Hippocampal formation (tissue), 2 donors: Measurements from ENCODE around the gene OR2AK2.
A peak's percentile ranks its signal among the peaks of the same experiment; 100 is the strongest.

ENCODE experiments used
- DNase-seq, 2 donors: peaks; one replicate each; lab custom pipeline; 2025; lab: John Stamatoyannopoulos, UW

Gene OR2AK2, protein sequence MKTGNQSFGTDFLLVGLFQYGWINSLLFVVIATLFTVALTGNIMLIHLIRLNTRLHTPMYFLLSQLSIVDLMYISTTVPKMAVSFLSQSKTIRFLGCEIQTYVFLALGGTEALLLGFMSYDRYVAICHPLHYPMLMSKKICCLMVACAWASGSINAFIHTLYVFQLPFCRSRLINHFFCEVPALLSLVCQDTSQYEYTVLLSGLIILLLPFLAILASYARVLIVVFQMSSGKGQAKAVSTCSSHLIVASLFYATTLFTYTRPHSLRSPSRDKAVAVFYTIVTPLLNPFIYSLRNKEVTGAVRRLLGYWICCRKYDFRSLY

DNA sequence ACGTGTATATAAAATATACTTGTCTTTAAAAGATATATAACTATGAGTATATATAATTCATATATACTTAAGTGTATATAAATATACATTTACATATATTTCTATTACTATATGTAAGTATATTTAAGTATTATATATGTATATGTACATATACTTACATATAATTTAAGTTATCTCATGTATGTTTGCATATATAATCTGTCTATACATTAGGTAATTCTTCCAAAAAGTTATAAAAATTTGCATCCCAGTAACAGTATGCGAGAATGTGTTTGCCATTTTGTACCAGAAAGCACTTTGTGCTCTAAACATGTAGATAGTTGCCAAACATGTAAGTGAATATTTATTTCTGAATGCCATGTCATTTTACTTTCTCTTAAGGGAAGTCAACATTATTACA, at the start of gene OR2AK2:
TSS of gene OR2AK2 (plus strand) at position 301 of the 400 bp plus-strand sequence. CDS start 144 bp downstream, outside the sequence.
- no peak for DNase-seq

DNA sequence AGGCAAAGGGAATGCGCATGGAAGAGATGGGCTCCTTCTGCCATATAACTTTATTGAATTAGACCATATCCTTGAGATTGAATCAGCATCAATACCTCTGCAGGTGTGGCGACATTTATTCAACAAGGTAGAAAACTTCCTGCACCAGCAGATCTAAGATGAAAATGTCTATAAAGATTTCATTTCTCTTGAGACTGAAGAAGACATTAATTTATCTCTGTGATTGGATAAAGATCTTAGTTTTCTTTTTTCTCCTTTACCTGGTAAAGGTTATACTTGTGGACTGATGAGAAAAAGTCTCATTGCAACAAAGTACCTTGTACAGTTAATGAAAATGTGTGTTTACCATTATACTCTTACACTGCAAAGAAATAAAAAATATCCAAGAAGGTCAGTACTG, 45.1 kb upstream of the OR2AK2 start, which contains the start of gene OR2T8:
TSS of gene OR2T8 (plus strand) at position 301 of the 400 bp plus-strand sequence. CDS start 766 bp downstream, outside the sequence.
- DNase-seq, result no peak

DNA sequence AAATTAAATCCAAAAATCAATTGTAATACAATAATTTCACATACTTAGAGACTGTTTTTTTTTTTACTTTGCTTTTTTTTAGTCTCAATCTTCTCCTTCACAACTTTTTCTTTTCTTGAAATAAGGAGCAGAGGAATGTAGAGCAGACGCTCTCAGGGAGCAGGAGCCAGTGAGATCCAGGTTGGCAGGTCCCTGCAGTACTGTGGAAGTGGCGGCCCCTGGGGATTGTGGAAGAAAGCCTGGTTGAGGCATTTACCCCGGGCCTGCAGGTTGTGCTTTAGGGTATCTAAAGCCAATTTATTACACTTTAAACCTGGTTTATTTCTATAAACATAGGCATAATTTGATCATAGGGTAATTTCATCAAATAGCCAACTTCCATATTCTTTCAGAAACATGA, 41.1 kb upstream of the OR2AK2 start:
- DNase-seq, result no peak

DNA sequence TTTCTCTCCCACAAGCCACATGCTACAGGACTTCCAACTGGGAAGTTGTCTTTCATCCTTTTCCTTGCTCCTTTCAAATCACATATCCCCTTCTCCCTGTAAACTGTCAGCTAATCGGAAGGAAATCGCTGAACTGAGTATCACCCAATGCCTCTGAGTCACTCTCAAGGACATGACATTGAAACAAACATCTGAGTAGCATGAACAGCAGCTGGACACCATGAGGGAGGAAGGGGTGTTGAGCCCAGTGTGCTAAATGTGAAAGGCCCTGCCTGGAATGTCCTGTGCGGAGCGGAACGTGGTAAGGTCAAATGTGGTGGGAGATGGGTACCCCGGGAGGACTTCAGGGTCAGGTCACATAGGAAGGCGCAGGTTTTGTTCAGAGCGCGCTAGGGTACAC, 40.2 kb upstream of the OR2AK2 start, which contains the start of gene OR2AJ1:
TSS of gene OR2AJ1 (plus strand) at position 22 of the 400 bp plus-strand sequence. CDS start 8,880 bp downstream, outside the sequence.
- no peak for DNase-seq

DNA sequence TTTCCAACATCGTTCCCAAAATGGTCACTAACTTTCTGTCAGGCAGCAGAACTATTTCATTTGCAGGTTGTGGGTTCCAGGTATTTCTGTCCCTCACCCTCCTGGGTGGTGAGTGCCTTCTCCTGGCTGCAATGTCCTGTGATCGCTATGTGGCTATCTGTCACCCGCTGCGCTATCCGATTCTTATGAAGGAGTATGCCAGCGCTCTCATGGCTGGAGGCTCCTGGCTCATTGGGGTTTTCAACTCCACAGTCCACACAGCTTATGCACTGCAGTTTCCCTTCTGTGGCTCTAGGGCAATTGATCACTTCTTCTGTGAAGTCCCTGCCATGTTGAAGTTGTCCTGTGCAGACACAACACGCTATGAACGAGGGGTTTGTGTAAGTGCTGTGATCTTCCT, 31.0 kb upstream of the OR2AK2 start:
- DNase-seq, result no peak

DNA sequence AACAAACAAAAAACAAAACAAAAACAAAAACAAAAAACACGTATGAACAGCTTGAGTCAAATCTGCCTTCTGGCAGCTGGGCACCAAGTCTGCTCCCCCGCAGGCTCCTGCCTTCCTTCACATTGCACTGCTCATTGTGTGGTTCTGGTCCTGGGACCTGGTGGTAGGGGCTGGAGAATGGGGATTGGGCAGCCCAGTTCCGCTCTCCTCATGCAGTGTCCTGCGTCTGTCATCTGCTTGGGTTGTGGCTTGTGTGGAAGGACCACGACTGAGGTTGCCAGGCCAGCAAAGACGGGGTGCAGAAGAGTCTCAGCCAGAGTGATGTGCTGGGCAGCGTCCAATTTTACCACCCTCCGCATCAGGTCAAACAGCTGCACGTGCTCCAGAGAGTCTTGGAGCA, 29.3 kb upstream of the OR2AK2 start:
- no peak for DNase-seq

DNA sequence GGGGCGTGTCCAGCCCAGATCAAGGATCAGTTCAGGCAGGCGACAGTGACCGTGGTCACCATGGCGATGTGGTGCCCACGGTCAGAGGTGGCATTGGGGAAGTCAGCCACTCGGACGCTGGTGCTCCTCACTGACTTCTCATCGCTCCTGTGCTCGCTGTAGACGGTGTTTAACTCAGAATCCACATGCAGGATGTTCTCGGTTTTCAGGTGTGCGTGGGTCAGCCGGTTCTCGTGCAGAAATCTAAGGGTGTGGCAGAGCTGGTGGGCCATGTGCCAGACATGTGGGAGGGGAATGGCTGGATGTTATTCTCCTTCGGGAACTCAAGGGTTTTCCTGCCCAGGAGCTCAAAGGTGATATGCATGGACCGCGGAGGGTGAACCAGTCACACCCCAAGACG, 28.6 kb upstream of the OR2AK2 start:
- no peak for DNase-seq

DNA sequence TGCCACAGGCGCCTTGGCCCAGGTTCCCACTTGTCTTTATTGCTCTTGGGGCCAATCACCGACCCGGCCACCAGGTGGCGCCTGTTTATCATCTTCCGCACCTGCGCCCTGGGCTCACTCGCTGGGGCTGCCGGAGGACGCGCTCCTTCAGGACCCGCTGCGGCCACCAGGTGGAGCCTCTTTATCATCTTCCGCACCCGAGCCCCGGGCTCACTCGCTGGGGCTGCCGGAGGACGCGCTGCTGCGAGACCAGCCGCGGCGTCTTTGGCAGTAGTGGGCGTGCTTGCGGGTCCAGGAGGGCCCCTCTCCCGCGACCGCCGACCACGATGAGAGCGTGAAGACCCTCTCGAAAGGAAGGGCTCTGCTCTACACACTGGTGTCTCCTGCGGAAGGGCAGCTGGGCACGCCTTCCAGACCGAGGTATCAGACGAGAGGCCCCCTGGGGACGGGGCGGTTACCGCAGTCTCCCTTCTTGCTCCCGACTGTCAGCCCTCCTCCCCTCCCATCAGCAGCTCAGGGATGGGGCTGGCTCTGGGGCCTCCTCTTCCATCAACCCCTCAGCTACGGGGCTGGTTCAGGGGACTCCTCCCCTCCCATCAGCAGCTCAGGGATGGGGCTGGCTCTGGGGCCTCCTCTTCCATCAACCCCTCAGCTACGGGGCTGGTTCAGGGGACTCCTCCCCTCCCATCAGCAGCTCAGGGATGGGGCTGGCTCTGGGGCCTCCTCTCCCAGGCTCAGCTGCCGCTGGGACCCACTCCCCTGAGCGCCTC, 27.9 kb upstream of the OR2AK2 start:
- DNase-seq, result peak; percentile 51 to 68

DNA sequence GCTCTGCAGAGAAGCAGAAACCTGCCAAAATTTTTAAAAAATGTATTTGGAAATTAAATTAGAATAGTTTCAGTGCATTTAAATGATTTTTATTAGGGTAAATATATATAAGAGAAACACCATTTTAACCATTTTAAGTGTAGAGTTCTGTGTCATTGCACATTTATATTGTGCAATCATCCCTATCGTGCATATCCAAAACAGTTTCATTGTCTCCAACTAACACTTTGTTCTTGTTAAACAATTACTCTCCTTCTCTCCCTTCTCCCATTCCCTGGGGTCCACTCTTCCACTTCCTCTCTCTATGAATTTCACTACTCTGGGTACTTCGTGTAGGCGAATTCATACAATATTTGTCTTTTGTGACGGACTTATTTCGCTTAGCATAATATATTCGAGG, 22.4 kb upstream of the OR2AK2 start:
- no peak for DNase-seq

DNA sequence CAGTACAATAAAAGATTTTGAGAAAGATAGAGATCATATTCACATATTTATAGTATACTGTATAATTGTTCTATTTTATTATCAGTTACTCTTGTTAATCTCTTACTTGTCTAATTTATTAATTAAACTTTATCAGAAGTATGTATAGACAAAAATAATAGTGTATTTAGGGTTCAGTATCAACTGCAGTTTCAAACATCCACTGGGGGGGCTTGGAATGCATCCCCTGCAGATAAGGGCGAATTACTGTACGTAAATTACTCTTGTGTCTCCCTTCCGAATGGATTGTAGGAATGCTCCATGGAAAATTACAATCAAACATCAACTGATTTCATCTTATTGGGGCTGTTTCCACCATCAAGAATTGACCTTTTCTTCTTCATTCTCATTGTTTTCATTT, 16.5 kb upstream of the OR2AK2 start, which contains the start of gene OR2L8:
TSS of gene OR2L8 (plus strand) at position 301 of the 400 bp plus-strand sequence. CDS start at position 301, 0 bp downstream.
- no peak for DNase-seq

DNA sequence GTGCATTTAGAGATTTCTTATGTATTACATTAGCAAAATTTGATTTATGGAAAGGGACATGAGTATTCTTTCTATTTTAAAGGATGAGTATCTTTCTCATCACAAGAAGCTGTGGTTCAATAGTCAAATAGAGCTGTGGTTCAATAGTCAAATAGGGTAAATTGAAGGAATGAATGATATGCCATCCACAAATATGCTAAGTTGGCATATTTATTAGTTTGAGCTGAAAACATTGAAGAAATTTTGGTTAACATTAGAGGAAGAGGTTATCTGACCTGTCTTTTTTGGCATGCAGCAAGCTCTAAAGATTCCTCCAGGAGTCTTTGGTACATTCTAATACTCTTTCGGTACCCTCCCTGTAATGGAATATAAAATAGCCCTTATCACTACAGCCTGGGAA, 11.6 kb upstream of the OR2AK2 start:
- DNase-seq, result no peak

DNA sequence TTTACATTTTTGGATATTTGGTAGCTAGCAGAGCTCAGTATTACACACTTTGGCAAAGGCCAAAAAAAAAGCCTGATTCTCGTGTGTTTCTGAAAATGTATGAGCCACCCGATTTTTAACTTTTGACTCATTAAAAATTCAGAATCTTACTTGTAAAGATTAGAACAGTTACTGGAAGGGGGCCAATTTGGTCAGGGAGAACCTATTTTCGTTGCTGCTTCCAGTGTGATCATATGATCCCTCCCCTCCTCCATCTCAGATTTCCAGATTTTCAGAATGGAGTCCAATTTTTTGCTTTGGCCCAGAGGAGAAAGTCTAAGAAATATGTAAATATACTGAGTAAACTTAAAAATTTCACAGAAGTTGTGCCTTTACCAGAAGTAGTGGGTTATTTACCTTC, 3.2 kb upstream of the OR2AK2 start:
- no peak for DNase-seq

DNA sequence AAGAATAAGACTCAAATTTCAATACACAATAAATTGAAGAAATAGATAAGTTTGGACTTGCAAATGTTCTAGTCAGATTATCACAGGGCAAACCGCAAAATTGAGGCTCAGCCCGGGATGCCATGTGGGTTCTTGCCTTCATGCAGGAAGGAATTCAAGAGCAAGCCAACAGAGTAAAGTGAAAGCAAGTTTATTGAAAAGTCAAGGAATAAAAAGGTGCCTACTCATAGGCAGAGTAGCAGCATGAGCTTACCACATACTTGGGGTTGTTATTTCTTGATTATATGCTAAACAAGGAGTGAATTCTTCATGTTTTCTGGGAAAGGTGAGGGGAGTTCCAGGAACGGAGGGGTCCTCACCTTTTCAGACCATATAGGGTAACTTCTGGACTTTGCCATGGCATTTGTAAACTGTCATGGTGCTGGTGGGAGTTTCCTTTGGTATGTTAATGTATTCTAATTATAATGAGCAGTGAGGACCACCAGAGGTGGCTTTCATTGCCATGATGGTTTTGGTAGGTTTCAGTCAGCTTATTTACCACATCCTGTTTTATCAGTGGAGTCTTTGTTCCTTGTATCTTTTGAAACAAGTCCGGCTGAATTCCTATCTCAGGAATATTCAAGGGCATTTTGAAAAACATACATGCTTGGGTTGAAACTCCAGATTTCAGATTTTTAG, 2.0 kb upstream of the OR2AK2 start:
- no peak for DNase-seq

DNA sequence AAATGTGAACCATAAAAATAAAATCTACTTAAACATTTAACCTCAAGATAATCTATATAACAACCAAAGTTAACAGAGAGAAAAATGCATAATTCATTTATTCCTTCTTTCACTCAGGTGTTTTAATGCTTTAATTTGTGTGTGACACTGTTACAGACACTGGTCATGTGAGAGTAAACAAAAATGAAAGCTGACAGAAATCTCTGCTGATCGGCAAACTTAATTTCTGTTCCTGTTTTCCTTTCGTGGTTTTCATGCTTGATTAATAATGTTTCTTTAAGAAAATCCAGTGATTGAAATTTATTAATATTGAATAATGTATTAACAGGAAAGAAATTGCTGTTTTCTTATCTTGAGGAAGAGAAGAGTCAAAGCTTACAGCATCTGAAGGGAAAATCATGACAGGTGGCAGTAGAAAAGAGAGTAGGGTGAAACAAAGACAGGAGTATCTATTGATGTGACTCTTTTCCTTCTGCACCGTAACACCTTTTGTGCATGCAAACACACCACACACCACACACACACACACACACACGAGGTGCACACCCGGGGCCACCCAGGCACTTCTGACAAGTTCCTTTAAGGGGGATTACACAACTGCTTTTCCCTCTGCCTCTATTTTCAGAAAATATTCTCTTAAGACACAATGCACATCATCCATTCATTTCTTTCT, 1.6 kb downstream of the OR2AK2 start:
- no peak for DNase-seq

DNA sequence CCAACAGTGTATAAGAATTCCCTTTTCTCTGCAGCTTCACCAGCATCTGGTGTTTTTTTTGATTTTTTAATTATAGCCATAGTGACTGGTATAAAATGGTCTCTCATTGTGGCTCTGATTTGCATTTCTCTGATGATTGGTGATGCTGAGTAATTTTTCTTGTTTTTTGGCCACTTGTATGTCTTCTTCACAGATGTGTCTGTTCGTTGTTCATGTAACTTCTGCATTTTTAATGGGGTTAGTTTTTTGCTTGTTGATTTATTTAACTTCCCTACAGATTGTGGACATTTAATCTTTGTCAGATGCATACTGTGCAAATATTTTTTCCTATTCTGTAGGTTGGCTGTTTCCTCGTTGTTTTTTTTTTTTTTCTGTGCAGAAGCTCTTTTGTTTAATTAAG, 28.0 kb downstream of the OR2AK2 start:
- no peak for DNase-seq

DNA sequence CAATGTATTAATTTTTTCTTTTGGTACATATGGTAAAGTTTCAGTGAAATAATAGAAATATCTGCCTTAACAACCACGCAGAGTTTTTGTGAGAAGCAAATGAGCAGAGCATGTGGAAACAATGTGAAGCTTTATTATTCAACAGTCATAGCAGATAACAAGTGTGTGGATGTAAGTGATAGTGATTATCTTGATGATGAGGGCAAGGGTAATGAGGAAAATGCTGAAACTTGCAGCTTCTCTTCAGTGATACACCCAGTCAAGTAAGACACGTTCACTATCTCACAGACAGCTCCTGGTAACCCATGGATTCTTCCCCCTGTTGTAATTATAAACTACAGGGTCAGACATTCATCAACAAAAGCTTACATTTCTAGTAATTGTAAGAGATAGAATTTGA, 33.8 kb downstream of the OR2AK2 start:
- no peak for DNase-seq

DNA sequence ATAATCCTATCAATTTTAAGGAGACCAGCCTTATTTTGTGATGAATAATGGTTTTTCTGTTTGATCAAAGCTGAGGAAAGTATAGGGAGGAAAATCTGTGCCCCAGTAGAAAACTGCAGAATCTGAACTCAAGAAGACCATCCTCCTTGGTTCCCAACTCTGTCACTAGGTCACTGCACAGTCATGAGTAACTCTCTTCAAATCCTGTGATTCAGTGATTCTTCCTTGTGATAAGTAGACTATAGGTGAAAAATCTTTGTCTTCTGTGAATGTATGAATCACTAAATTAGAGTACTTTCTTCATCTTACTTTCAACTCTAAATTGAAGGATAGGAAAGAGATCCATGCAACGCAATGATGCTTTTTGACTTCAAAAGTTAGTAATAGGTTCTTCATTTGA, 35.1 kb downstream of the OR2AK2 start:
- no peak for DNase-seq

DNA sequence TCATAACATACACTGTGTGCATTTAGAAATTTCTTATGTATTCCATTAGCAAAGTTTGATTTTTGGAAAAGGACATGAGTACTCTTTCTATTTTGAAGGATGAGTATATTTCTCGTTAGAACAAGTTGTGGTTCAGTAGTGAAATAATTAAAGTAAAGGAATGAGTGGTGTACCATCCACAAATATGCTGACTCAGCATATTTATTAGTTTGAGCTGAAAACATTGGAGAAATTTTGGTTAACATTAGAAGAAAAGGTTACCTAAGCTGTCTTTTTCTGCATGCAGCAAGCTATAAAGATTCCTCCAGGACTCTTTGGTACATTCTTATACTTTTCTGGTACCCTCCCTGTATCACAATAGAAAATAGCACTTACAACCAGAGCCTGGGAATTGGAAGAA, 42.7 kb downstream of the OR2AK2 start:
- no peak for DNase-seq

DNA sequence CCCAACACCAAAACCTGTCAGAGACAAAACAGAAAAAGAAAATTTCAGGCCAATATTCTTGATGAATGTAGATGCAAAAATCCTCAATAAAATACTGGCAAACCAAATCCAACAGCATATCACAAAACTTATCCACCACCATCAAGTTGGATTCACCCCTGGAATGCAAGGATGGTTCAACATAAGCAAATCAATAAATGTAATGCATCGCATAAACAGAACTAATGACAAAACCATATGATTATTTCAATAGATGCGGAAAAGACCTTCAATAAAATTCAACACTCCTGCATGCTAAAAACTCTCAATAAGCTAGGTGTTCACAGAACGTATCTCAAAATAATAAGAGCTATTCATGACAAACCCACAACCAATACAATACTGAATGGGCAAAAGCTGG, 44.6 kb downstream of the OR2AK2 start:
- no peak for DNase-seq

DNA sequence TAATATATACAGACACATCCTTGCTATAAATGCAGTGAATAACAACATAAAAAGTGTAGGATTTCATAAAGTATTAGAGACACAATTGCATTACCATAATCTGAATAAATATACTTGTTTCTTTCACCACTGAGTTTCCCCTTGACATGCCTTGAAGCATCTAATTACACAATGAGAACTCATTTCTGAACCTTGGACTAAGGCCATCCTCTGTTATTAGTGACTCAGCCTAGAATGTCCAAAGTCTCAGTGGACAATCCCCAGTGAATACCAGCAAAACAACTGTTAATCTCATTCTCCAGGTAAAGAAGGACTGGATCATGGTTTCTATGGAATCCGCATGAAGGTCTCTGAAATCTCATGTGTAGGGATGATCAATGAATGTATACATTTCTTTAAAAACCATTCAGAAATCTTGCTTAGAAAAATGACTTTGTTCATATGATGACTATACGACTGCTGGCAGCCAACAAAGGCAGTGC, 48.2 kb downstream of the OR2AK2 start, which contains the start of gene OR2L5:
TSS of gene OR2L5 (plus strand) at position 432 of the 482 bp plus-strand sequence. CDS start 8,288 bp downstream, outside the sequence.
- no peak for DNase-seq

DNA sequence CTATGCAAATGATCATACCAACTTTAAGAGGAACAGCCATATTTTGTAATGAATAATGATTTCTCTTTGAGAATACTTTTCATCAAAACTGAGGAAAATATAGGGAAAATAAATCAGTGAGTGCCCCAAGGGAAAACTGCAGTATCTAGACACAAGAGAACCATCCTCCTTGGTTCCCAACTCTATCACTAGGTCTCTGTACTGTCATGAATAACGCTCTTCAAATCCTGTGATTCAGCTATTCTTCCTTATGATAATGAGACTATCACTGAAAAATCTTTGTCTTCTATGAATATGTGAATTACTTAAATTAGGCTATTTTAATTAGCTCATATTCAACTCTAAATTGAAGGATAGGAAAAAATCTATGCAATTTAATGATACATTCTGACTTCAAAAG, 50.8 kb downstream of the OR2AK2 start:
- DNase-seq, result peak in 1 of 2 donors; percentile 28
